OCI-LY3 (cell line): Measurements from ENCODE around the gene ITGBL1.

Experiments used
- H2AFZ ChIP-seq: fragments of 200-600, 300-600 bp; shearing (Covaris generic); 2 replicates; pipeline ENCODE4 v1.6.0; 2014; ENCODE audit warnings: antibody characterized with exemption, low read depth, low read length
- H3K27ac ChIP-seq: fragments of 200-600, 300-600 bp; sonication (generic); 2 replicates; pipeline ENCODE4 v1.5.1; 2014; ENCODE audit warnings: mild to moderate bottlenecking, low read length, moderate library complexity, mixed read lengths
- H3K27me3 ChIP-seq: fragments of 200-600, 300-600 bp; sonication (generic); 2 replicates; pipeline ENCODE4 v1.6.1; 2014; ENCODE audit warnings: low read depth, low read length, mixed read lengths
- H3K36me3 ChIP-seq: fragments of 200-600, 300-600 bp; sonication (generic); replicated peaks from 2 replicates; pipeline ENCODE3; 2014; ENCODE audit warnings: low read depth, low read length, mixed read lengths
- H3K4me1 ChIP-seq: fragments of 300-600, 200-600 bp; sonication (generic); 2 replicates; pipeline ENCODE4 v1.6.1; 2014; ENCODE audit warnings: low read length, mixed read lengths
- H3K4me2 ChIP-seq: fragments of 200-600, 300-600 bp; sonication (generic); 2 replicates; pipeline ENCODE4 v1.6.1; 2014; ENCODE audit warnings: low read length, mixed read lengths
- H3K4me3 ChIP-seq: fragments of 300-600, 200-600 bp; sonication (generic); 2 replicates; pipeline ENCODE4 v1.5.1; 2014; ENCODE audit warnings: antibody characterized with exemption, mild to moderate bottlenecking, low read length, moderate library complexity
- H3K79me2 ChIP-seq: fragments of 300-600, 200-600 bp; shearing (Covaris generic); 2 replicates; pipeline ENCODE4 v1.6.1; 2014; ENCODE audit warnings: mild to moderate bottlenecking, low read length, mixed read lengths
- H3K9ac ChIP-seq: fragments of 300-600, 200-600 bp; shearing (Covaris generic); 2 replicates; pipeline ENCODE4 v1.6.0; 2014; ENCODE audit warnings: mild to moderate bottlenecking, low read length, moderate library complexity
- H3K9me3 ChIP-seq: fragments of 200-600, 300-600 bp; shearing (Covaris generic); 2 replicates; pipeline ENCODE4 v1.6.1; 2014; ENCODE audit warnings: low read length, mixed read lengths; ENCODE audit not compliant: insufficient read depth
- H4K20me1 ChIP-seq: fragments of 200-600, 300-600 bp; sonication (generic); 2 replicates; pipeline ENCODE4 v1.6.1; 2016; ENCODE audit warnings: low read length, mixed read lengths; ENCODE audit not compliant: insufficient read depth
- EZH2phosphoT487 ChIP-seq: fragments of 200-600 bp; shearing (Covaris generic); IDR thresholded peaks from 2 replicates; pipeline ENCODE4 v1.6.1; 2018; ENCODE audit warnings: antibody characterized with exemption, mixed run types, low read depth
- TF ChIP-seq, protein P1 (sequence below): fragments of 200-600, 300-600 bp; sonication (generic); IDR thresholded peaks from 2 replicates; pipeline ENCODE4 v1.5.1; 2014; ENCODE audit warnings: antibody characterized with exemption, low read length, low read depth

Gene ITGBL1

GRCh38 chr13:101467415-101467814, 14.9 kb downstream of the ITGBL1 start:
- Histone ChIP-seq H3K79me2 (no peaks in the 10 kb centered on the region), H4K20me1 (no peaks in the 10 kb centered on the region), H3K27ac (no peak overlapping the region), H3K36me3 (no peaks in the 10 kb centered on the region), H3K9me3 (no peaks in the 10 kb centered on the region), H3K4me1 (no peaks in the 10 kb centered on the region), H2AFZ (no peak overlapping the region), H3K4me2 (no peak overlapping the region), H3K9ac (no peak overlapping the region), H3K27me3 (no peaks in the 10 kb centered on the region), H3K4me3 (no peak overlapping the region)
- no peak for TF ChIP-seq EZH2phosphoT487
- TF ChIP-seq, protein P1, sequence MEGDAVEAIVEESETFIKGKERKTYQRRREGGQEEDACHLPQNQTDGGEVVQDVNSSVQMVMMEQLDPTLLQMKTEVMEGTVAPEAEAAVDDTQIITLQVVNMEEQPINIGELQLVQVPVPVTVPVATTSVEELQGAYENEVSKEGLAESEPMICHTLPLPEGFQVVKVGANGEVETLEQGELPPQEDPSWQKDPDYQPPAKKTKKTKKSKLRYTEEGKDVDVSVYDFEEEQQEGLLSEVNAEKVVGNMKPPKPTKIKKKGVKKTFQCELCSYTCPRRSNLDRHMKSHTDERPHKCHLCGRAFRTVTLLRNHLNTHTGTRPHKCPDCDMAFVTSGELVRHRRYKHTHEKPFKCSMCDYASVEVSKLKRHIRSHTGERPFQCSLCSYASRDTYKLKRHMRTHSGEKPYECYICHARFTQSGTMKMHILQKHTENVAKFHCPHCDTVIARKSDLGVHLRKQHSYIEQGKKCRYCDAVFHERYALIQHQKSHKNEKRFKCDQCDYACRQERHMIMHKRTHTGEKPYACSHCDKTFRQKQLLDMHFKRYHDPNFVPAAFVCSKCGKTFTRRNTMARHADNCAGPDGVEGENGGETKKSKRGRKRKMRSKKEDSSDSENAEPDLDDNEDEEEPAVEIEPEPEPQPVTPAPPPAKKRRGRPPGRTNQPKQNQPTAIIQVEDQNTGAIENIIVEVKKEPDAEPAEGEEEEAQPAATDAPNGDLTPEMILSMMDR = no peak

GRCh38 chr13:101473458-101473857, 21.0 kb downstream of the ITGBL1 start:
- Histone ChIP-seq H3K4me1 (no peaks in the 10 kb centered on the region), H3K27ac (no peak overlapping the region), H3K79me2 (no peaks in the 10 kb centered on the region), H3K4me3 (no peak overlapping the region), H3K27me3 (no peaks in the 10 kb centered on the region), H2AFZ (no peak overlapping the region), H4K20me1 (no peaks in the 10 kb centered on the region), H3K4me2 (no peak overlapping the region), H3K9ac (no peak overlapping the region), H3K9me3 (no peaks in the 10 kb centered on the region), H3K36me3 (no peaks in the 10 kb centered on the region)
- TF ChIP-seq EZH2phosphoT487 = no peak
- TF ChIP-seq, protein P1 = no peak

DNA sequence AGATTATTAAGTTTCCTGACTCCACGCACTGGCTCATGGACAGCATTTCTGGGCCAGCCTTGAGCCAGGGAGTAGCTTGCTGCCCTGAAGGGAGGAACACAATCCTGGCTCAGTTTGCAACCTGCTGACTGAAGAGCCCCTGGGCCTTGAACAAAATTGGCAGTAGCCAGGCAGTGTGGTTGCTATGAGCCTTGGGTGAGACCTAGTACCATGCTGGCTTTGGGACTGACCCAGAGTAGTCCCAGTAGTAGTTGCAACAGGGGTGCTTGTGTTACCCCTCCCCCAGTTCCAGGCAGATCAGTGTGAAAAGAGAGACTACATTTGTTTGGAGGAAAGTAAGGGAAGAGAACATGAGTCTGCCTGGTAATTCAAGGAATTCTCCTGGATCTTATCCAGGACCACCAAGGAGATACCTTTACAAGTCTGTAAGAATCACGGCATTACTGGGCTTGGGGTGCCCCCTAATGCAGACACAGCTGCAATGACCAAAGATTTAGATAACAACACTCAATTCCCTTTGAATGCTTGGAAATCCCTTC, 22.0 kb downstream of the ITGBL1 start:
- TF ChIP-seq, protein P1 = peak; percentile 62
- TF ChIP-seq EZH2phosphoT487 = no peak
- Histone ChIP-seq H3K27ac (no peak overlapping the region), H3K4me2 (no peak overlapping the region), H3K9ac (no peak overlapping the region), H3K27me3 (no peaks in the 10 kb centered on the region), H3K4me1 (no peaks in the 10 kb centered on the region), H2AFZ (no peak overlapping the region), H3K36me3 (no peaks in the 10 kb centered on the region), H3K4me3 (no peak overlapping the region), H3K9me3 (no peaks in the 10 kb centered on the region), H4K20me1 (no peaks in the 10 kb centered on the region), H3K79me2 (no peaks in the 10 kb centered on the region)

GRCh38 chr13:101475536-101475935, 23.1 kb downstream of the ITGBL1 start:
- Histone ChIP-seq H3K4me1 (no peaks in the 10 kb centered on the region), H2AFZ (no peak overlapping the region), H3K27ac (no peak overlapping the region), H4K20me1 (no peaks in the 10 kb centered on the region), H3K9ac (no peak overlapping the region), H3K9me3 (no peaks in the 10 kb centered on the region), H3K4me3 (no peak overlapping the region), H3K27me3 (no peaks in the 10 kb centered on the region), H3K36me3 (no peaks in the 10 kb centered on the region), H3K4me2 (no peak overlapping the region), H3K79me2 (no peaks in the 10 kb centered on the region)
- TF ChIP-seq, protein P1 = no peak
- no peak for TF ChIP-seq EZH2phosphoT487
